HG03045 (cell line): ENCODE results near the gene LRRC56.

ENCODE experiments used
- ATAC-seq: cut with Tn5 transposase; IDR thresholded peaks from one replicate; pipeline ENCODE4 v1.9.1; 2021; ENCODE audit warnings: mild to moderate bottlenecking, moderate library complexity; ENCODE audit not compliant: unreplicated experiment

LRRC56 gene

DNA sequence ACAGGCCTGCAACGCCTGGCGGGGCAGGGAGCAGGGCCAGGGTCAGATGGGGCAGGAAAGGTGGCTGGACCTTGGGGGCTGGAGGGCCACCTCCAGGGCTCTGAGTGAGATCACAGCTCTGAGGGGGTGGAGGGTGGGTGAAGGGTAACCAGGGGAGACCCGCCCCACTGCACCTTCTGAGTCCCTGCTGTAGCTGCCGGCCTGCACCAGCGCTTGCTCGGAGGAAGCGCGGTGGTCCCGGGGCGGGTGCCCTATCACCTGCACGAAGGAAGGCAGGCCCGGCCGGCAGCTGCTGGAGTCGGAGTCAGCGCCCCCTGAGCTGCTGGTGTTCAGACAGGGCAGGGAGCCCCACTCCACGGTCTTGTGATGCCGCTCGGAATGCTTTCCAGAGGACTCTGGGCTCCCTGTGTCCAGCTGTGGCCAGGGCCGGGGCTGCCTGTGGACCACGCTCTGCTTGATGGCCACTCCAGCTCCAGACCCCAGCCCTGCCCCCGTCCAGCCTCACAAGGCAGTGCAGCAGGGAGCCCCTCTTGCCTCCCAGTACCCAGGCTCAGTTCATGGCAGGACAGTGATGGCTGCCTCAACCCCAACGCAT is 19.4 kb downstream of the LRRC56 start:
- ATAC-seq: no peak

DNA sequence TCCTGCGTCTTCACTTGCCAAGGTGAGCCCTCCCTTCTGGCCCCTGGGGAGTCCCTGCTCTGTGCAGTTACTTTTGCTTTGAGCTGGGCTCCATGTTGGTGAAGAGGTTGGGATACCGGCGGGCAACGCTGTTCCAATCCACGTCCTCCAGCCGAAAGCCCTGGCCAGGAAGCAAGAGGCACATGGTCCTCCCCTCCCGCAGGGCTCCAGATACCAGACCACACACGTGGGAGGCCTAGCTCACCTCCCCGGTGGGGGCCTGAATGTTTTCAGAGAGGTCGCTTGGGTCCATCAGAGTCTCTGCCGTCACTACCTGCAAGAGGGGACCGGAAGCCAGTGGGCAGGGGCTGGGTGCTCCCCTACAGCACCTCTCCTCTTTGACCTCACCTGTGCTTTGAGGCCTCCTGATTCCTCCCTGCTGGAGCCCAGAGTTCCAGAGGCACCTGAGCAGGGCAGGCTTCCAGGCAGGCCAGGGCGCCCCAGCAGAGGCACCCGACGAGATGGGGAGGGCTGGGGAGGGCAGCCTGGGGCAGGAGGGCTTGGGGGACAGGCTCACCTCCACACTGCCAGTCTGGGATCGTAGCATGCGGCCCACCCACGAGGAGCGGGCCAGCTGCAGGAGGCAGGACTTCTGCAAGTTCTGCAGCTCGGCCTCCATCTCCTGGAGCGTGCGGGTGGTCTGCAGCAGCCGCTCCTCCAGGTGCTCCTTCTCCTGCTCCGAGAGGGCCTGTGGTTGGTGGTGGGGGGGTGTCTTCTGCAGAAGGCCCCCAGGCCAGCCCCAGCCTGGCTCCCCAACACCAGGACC is 20.2 kb downstream of the LRRC56 start:
- ATAC-seq: no peak

DNA sequence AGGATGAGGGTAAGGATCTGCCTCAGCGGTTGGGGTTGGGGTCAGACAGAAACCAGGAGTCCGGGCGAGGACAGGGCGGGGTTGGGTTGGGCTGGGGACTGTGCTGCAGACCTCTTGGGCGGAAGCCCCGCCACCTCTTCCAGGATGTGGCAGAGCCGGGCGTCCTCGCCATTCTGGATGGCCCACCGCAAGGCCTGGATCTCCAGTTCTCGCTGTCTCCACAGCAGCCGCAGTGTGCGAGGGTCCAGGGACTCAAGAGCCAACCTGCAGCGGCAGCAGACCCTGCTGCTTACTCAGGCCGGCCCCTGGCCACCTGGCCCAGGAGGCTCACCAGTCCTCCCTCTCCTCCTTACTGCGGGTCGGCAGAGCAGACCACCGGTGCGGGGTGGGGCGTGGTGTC is 21.2 kb downstream of the LRRC56 start:
- no peak for ATAC-seq

DNA sequence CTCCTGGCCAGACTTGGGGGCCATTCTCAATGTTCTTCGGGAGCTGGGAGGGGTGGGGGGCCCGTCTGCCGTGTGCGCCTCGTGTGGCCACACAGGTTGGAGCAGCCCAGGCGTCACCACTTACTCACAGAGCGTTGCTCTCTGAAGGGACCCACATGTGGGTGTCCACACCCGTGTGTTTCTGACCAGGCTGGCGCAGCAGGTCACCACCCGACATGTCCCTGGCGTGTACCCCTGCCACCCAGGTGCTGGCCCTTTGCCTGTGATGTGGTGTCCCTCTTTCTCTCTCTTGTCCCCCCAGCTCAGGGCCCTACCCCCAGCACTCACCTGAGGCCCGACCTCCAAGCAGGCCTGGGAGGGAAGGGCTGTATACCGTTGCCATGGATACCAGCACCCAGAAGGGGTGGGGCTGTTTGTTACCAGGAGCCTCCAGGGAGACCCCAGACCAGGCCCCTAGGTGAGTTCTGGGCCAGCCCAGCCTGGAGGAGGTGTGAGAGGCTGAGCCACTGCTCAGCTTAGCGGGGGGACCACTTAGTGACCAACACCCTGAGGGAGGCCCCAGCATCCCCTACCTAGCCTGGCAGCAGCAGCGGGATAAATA is 21.8 kb downstream of the LRRC56 start:
- no peak for ATAC-seq

DNA sequence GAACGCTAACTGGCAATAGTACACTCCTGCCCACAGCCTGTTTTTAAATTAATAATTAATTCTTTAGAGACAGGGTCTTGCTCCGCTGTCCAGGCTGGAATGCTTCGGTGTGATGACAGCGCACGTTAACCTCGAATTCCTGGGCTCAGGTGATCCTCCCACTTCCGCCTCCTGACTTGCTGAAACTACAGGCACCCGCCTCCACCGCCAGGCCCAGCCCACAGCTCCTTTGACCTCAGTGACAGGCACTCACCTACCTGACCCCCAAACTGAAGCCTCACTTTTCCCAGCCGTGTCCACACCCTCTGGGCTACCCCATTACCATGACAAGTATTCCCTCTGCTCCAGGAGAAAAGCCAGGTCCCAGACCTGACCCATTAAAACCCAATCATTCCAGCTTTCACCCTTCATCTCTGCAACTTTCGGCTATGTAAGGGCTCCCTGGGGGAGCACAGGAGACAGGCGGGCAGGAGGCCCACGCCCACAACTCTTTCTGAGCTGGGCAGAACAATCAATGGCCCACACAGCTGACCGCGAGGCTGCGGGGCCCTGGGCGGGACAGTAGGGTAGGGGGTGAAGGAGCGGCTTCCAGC is 22.5 kb downstream of the LRRC56 start:
- ATAC-seq: no peak

DNA sequence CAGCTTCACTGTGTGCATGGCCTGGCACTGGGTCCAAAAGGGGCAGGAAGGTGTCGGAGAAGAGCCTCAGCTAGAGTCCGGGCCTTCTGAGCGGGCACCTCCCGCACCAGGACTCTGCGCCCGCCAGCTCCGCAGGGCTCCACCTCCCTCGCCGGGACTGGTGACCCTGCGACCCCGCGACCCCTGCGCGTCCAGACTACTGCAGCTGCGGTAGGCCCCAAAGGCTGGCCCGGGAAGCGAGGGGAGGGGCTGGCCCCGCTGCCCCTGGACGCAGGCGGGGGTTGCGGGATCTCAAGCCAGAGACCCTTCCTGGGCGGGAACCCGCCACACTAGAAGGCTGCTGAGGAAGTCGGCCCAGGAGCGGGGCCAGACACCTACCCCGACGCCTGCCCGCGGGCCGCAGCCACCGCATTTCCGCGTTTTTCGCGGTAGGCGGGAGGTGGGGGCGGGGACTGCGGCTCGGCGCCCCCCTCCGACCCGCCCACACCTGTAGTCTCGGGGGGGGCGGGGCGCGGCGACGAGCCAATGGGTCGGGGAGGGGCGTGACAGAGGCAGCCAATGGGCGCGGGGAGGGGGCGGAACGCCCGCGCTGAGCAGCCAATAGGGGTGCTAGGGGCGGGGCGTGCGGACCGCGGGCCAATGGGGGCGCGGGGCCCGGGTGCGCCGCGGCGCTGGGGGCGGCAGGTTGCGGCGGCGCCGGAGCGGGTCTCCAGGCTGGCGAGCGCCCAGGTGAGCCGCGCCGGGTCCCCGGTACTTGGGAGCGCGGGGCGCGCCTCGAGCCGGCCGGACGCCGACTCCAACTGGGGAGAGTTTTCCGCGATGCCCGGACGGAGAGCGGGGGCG is 23.2 kb downstream of the LRRC56 start, which contains the start of the genes LMNTD2 and RASSF7:
LMNTD2 (minus strand) TSS at position 434 of the 843 bp plus-strand sequence; CDS start at position 412, 22 bp downstream.
RASSF7 (plus strand) TSS at position 666 of the 843 bp plus-strand sequence. CDS start 799 bp downstream, outside the sequence.
- ATAC-seq: peak; percentile 74

DNA sequence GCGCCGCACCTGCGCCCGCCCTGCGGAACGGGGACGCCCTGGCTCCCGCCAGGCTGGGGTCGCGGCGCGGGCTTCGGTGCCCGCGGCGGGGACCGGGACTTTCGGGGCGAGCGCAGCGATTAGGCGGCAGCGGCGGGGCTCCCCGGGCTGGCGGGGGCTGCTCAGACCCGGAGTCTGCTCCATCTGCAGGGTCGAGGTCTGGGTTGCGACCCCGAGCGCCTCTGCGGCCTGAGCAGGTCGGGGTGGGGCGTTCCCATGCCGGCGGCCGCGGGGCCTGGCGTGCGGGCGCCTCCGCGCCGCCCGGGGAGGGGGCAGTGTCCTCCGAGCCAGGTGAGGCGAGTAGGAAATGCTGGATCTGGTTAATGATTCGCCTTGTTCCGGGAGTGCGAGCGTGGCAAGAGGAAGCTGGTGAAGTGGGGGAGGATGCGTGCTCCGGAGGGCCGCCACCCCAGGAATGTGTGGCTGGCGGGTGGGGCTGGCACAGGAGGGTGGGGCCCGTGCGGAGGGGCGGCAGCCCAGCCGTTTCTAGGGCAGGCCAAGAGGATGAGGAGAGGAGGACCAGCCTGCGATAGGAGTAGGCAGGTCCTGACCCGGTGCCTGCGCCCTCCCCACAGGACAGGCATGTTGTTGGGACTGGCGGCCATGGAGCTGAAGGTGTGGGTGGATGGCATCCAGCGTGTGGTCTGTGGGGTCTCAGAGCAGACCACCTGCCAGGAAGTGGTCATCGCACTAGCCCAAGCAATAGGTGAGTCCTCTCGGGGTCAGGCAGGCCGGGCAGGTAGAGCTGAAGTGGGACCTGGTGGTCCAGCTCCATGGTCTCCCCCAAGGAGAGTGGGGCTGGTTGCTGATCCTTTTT is 24.0 kb downstream of the LRRC56 start:
- ATAC-seq: peak; percentile 11

DNA sequence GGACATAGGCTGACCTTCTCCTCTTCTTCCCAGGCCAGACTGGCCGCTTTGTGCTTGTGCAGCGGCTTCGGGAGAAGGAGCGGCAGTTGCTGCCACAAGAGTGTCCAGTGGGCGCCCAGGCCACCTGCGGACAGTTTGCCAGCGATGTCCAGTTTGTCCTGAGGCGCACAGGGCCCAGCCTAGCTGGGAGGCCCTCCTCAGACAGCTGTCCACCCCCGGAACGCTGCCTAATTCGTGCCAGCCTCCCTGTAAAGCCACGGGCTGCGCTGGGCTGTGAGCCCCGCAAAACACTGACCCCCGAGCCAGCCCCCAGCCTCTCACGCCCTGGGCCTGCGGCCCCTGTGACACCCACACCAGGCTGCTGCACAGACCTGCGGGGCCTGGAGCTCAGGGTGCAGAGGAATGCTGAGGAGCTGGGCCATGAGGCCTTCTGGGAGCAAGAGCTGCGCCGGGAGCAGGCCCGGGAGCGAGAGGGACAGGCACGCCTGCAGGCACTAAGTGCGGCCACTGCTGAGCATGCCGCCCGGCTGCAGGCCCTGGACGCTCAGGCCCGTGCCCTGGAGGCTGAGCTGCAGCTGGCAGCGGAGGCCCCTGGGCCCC is 24.8 kb downstream of the LRRC56 start:
- no peak for ATAC-seq

DNA sequence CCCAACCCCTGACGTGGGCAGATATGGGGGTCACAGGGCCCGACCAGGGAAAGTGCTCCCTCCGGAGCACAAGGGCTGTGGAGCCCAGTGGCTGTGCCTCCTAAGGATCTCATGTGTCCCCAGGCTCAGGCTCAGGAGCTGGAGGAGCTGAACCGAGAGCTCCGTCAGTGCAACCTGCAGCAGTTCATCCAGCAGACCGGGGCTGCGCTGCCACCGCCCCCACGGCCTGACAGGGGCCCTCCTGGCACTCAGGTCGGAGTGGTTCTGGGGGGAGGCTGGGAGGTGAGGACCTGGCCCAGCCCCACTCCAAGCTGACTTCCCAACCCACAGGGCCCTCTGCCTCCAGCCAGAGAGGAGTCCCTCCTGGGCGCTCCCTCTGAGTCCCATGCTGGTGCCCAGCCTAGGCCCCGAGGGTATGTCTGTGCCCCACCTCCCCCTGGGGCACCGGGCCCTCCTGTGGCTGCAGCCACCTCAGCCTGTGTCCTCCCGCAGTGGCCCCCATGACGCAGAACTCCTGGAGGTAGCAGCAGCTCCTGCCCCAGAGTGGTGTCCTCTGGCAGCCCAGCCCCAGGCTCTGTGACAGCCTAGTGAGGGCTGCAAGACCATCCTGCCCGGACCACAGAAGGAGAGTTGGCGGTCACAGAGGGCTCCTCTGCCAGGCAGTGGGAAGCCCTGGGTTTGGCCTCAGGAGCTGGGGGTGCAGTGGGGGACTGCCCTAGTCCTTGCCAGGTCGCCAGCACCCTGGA is 25.9 kb downstream of the LRRC56 start:
- no peak for ATAC-seq

DNA sequence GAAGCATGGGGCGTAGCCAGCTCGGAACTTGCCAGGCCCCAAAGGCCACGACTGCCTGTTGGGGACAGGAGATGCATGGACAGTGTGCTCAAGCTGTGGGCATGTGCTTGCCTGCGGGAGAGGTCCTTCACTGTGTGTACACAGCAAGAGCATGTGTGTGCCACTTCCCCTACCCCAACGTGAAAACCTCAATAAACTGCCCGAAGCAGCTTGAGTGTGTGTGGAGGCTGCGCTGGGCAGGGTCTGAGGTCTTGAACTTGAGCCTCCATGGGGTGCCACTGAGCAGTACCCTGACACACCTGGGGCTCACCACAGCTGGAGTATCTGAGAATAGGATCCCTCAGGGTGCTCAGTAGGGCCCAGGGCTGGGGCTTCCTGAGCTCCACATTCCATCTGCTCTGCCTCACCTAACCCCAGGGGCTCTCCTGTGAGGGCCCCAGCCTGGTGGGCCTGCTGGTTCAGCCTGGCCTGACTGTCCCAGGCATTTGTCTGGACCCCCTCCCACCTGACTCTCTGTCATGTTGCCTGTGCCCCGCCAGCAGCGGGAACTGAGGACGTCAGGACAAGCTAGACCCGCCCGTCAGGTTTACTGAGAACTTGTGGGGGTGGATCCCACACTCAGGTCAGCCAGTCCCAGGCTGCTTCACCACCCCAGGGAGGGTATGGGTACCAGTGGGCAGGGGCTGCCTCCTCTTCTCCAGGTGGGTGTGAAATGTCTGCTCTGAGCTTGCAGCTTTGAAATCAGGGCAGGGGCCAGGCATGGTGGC is 26.7 kb downstream of the LRRC56 start:
- no peak for ATAC-seq

DNA sequence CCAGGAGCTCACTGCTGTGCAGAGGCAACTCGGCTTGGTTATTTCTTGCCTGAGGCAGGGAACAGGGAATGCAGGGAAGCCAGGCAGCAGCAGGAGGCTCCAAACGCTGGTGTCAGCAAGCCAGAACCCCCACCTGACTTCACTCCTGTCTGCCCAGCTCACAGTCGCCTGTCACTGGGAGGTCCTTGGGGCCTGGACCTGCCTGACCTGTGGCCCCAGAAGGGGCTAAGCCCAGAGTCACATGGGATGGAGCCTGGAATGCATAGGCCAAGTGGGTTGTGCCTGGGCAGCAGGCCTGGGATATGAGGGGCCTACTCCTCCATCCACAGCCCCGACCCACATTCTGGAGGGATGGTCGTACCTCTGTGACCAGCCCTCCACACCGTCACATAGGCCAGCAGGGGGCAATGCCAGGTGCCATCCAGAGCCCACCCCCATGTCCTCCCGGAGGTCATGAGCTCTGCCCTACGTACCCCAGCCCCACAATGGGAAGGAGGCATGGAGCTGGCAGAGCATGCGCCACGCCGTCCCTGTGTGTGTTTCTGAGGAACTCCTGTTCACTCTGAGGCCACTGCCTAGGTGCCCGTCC is 28.7 kb downstream of the LRRC56 start:
- ATAC-seq: no peak

DNA sequence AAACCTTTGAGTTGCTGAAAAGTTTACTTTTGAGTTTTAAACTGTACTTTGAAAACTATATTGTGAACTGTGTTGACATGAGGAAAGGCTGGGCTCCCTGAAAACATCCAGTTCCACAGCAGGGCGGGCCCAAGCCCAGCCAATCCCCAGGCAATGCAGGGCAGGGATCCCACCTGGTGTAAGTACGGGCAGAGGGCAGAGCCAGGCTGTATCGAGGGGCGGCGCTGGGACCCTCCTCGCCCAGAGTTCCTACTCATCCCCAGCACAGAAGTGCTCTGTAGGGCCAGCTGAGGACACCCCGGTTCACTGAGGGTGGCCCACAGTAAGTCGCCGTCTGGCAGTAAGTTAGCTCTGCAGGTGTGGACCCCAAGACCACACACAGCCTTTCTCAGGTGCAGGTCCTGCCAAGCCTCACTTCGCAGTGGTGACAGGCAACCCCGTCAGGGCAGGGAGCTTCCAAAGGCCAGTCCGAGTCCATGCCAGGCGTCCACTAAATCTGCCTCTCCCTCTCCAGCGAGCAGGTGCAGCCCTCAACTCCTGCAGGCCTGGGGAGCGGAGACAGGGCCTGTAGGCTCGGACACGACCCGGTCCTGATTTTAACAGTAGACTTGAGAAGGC is 29.8 kb downstream of the LRRC56 start:
- no peak for ATAC-seq

DNA sequence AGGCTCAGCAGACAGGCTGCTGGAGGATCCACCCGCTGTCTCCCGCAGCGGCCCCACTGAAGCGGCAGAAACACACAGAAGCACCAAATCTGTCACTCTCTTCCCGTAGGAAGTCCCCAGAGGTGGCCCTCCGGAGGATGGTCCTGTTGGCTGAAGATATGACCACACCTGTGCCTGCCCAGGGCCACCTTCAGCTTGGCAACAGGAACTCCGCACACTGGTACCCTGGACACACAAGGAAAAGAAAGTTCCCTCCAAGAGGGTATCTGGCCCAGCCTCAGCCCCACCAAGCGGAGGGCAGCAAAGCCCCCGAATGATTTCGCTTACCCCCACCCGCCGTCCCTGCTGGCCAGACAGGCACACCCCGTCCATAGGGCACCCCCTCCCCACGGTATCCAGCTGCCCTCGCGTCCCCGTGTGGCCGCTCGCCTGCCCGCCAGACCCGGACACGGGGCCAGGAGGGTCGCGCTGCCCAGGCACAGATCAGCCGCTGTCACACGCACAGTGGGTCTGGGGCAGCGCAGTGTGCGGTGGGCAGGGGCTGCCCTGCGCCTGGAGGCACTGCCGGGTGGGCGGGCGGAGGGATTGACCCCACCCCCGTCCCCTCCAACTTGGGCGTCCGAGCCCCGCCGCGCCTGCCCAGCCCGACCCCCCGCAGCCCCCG is 30.4 kb downstream of the LRRC56 start:
- ATAC-seq: no peak

DNA sequence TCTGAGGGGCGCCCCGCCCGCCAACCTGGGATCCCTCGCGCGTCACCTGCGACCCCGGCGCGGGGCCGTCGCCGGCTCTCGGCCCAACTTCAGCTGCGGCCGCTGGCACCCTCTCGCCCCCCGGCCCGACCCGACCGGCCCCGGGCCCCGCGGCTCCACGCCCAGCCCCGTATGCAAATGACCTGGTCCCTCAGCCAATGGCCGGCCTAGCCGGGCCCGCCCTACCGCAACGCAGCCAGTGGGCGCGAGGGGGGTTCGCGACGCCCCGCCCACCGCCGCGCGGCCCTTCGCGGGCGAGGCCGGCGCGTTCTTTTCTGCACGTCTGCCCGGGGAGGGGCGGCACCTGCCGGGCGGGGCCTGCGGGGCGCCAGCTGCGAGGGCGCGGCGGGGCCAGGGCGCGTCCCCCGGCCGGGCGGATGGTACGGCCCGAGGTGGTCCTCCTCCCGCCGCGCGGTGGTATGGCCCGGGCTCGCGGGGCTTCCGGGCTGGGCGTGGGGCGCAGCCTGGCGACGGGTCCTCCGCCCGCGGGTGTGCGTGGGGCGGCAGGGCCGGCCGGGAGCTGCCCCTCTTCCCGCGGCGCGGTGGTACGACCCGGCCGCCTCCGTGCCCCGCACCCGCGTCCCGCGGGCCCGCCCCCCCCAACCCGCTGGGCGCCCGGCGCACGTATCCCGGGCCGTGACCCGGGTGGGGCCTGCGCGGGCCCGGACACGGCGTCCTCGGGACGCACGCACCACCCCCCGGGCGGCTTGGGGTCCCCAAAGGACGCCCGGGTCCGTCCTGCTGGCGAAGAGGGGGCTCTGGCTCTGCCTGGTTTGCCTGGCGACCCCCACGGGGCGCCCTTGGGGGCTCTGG is 31.2 kb downstream of the LRRC56 start:
- ATAC-seq: peak; percentile 79

DNA sequence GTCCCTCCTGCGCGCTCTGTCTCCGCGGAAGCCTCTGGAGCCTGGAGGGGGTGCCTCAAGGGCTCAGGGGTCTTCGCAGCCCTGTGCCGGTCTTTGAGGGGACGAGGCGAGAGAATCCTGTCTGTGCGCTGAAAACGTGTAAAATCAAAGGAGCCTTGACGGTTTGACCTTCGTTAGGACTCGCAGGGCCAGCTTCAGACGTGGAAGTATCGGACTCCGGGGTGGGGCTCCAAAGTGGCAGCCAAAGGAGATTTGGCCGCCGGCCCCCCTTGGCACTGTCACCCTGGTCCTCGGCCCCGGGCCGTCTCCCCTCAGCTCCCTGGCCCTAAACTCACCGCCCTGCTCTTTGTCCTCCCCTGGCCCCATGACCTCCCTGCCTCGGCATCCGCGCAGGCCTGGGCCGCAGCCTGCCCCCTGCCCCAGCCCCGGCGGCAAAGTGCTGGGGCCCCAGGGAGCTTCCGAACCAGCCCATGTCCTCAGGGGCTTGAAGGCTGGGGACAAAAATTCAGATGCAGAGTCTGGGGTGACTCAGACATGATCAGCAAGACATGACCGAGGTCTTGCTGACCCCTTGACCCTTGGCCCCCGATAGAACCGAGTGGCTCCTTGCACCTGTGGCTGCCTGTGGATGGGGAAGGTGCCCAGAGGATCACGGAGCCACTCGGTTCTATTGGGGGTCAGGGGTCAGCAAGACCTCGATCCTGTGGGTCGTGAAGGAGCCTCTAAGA is 32.0 kb downstream of the LRRC56 start:
- no peak for ATAC-seq
